GM18861 (cell line): ENCODE measurements around the gene SCO2.
"Not testable (repeated sequence)": the region's sequence is repeated elsewhere in the genome, so short reads cannot be mapped to it uniquely, and the experiment has no call there.

Source experiments
- ATAC-seq: cut with Tn5 transposase; IDR thresholded peaks from one replicate; pipeline ENCODE4 v1.9.1; 2021; ENCODE audit not compliant: unreplicated experiment

The SCO2 gene

DNA sequence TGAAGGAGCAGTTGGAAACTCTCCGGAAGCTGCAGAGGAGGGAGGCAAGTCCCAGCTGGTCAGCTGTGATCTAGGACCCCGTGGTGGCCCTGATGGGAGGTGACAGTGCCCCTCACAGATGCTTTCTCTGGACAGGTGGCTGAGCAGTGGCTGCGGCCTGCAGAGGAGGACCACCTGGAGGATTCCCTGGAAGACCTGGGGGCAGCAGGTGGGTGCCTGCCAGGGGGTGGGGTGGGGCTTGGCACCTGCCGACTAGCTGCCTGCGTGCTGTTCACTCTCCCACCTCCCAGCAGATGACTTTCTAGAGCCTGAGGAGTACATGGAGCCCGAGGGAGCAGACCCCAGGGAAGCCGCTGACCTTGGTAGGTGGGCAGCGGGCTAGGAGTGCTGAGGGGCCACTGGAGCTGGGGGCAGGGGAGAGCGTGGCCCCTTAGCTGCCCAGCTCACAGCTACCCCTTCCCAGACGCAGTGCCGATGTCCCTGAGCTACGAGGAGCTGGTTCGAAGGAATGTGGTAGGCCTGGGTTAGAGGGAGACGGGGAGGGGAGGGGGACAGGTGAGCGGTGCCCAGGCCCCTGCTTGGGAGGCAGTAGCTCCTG lies 3.1 kb downstream of the SCO2 start:
- no peak for ATAC-seq

DNA sequence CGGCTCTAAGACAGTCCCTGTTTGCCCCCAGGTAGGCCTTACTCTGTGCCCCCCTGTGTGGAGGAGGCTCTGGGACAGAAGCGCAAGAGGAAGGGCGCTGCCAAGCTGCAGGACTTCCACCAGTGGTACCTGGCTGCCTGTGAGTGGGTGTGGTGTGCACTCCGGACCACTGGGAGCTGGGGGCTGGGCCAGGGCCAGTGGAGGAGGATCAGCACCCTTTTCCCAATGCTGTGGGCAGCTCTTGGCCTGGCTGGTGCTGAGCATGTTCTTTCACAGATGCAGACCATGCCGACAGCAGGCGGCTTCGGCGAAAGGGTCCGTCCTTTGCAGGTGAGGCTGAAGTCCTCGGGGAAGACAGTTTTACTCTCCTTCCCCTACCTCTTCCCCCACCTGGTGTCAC lies 3.7 kb downstream of the SCO2 start:
- no peak for ATAC-seq

DNA sequence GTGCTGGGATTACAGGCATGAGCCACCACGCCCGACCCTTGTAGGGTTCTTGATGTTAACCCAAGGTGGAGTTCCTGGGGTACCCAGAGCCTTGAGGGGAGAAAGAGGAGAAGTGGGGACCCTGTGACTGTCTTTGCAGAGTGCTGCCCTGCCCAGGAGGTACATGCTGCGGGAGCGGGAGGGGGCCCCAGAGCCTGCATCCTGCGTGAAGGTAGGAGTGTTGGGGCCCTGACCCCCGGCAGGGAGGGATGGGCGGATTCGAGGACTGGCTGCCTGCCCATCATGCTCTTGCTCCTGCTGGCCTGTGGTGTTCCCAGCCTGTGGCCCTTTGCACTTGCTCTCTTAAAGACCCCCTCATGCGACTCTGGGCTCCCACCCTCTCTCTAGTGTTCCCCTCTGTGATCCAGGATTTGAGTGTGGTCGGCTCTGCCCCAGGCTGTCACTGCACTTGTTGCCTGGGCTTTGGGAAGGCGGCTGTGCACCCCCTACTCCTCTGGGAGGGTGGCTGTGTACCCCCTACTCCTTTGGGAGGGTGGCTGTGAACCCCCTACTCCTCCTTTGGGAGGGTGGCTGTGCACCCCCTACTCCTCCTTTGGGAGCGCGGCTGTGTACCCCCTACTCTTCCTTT lies 4.5 kb downstream of the SCO2 start:
- no peak for ATAC-seq

DNA sequence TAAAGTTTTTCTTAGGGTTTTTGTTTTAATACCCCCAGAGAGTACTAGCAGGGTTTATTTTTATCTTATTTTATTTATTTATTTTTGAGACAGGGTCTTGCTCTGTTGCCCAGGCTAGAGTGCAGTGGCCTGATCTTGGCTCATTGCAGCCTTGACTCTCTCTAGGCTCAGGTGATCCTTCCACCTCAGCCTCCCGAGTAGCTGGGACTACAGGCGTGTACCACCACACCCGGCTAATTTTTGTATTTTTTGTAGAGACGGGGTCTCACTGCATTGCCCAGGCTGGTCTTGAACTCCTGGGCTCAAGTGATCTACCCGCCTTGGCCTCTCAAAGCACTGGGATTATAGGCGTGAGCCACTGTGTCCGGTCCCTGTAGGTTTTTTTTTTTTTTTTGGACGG lies 5.2 kb downstream of the SCO2 start:
- ATAC-seq, result not testable (repeated sequence)

DNA sequence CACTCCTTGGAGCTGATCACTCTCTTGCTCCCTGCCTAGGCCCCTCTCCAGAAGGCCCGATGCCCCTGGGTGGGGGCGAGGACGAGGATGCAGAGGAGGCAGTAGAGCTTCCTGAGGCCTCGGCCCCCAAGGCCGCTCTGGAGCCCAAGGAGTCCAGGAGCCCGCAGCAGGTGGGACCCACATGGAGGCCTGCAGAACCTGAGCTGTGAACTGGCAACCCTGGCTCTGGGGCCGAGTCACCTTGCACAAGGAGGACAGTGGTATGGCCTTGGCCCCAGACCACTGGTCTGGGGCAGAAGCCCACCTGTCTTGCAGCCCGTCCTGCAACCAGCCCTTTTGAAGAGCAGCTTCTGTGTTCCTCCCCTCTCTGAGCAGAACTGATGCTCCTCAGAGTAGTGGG lies 6.2 kb downstream of the SCO2 start:
- ATAC-seq, result no peak

DNA sequence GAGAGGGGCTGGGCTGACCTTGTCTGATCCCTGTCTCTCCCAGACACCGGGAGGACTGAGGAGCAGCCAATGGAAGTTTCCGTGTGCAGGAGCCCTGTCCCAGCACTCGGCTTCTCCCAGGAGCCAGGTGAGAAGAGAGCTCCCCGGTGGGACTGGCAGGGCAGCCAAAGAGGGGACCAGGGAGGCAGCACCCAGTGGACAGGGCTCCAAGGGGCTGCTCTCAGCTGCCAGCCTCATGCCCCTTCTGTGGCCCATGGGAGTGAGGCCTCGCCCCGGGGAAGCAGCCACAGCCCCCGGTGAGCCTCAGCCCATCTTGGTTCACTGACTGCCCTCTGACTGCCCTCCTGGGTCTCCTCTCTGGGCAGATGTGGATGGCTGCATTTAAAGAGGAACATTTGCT lies 6.8 kb downstream of the SCO2 start:
- ATAC-seq, result no peak

DNA sequence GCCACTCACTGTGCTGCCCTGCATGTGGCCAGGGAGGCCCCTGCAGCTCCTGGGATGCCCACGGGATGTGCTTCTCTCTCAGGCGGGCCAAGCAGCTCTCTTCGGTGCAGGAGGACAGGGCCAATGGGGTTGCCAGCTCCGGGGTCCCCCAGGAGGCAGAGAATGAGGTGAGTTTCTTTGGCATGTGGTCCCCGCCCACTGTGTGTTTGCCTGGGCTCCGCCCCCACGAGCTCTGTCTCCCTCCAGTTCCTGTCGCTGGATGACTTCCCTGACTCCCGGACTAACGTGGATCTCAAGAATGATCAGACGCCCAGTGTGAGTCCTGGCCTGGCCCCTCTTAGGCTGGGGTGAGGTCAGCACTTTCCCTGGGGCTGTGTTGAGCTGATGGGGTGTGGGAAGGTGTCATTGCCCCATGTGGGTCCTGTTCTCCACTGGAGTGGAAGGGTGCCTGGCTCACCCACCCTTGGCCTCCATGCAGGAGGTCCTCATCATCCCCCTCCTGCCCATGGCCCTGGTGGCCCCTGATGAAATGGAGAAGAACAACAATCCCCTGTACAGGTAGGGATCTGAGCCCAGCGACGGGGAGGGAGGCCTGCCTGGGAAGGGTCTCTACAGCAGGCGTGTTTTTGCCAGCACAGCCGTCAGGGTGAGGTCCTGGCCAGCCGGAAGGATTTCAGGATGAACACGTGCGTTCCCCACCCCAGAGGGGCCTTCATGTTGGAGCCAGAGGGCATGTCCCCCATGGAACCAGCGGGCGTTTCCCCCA lies 7.7 kb downstream of the SCO2 start:
- ATAC-seq, result no peak

DNA sequence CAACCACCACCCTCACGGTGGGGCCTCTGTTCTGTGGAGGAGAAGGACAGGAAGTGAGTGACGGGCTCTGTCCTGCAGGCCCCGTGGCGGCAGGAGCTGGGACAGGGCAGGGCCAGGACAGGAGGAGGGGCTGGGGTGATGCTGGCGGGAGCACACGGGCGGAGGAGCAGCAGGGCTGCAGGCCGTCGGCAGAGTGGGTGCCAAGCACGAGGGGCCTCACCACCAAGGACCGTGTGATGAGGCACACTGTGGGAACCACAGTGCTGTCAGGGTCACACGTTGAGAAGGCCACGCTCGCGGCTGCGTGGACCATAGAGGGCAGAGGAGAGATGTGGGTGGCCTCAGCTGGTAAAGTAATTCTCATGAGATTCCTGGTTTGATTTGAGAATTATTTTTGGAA lies 8.5 kb downstream of the SCO2 start:
- no peak for ATAC-seq

DNA sequence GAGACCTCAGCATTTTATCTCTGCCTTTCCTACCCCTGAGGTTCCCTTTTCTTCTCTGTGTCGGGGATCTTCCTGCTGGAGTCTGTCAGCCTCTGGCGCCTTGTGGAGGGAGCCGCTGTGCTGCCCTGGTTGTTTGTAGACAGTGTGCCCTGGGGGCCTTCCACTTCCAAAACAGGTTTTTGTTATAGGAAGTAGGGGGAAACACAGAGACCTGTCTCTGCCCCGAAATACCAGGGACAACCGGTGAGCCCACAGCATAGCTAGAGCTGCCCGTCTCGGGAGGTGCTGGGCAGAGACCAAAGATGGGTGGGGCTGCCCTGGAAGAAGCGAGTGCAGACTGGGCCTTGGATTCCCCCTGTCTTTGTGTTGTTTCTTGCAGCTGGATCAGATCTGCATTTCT lies 9.3 kb downstream of the SCO2 start:
- no peak for ATAC-seq

DNA sequence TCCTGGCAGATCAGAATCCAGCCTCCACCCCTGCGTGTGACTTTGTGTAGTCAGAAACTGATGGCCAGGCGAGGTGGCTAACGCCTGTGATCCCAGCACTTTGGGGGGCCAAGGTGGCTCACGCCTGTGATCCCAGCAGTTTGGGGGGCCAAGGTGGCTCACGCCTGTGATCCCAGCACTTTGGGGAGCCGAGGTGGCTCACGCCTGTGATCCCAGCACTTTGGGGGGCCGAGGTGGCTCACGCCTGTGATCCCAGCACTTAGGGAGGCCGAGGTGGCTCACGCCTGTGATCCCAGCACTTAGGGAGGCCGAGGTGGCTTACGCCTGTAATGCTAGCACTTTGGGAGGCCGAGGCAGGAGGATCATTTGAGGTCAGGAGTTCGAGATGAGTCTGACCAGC lies 12.2 kb downstream of the SCO2 start:
- ATAC-seq, result no peak

DNA sequence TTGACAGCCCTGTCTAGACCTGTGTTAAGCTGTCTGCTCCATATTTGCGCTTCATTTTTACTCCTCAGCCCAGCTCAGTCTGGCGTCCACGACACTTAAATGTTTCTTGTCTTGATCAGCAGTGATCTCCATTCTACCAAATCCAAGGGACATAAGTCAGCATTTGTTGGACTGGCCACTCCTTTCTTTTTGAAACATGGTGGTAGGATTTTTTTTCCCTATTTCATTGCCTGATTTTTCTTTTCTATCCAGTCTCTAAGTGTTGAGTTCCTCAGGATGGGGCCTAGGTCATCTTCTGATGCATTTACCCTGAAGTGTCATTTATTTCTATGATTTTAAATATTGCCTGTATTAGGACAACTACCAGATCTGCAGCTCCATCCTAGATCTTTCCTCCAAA lies 16.5 kb downstream of the SCO2 start:
- ATAC-seq, result no peak

DNA sequence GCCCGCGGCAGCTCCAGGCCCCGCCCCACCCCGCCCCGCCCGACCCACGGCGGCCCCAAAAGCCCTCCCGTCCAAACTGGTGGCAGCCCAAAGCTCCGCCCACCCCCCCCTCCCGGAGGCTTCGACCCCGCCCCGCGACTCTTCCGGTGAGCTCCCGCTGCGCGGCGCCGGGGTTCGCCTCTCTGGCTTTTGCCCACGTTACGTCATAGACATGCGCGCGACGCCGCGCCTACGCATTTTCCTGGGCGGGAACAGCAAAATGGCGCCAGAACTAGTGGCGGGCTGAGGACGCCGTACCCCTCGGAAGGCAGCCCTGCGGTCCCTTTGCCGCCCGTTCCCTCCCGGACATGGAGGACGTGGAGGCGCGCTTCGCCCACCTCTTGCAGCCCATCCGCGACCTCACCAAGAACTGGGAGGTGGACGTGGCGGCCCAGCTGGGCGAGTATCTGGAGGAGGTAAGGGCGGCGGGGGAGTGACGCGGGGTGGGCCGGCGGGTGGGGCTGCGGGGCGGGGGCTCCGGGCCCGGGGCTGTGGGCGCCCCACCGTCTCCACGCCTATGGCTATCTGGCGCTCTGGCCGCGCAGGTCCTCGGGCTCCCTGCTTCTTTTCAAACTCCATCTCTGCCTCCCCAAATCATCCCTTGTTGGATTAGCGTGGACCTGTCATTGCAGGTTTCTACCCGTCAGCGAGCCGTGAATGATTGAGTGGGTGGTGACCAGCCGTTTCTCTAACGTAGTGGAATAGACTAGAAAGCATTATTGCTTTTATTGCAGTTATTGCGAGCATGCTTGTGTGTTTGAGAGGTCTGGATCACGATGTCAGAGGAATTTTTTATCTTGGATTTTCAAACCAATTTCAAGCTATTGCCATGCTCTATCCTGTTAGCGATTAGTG lies 17.2 kb downstream of the SCO2 start, which contains the start of gene NCAPH2:
NCAPH2 (plus strand) TSS at position 234 of the 894 bp plus-strand sequence; CDS start at position 348, 114 bp downstream.
- ATAC-seq, result peak; percentile 68

DNA sequence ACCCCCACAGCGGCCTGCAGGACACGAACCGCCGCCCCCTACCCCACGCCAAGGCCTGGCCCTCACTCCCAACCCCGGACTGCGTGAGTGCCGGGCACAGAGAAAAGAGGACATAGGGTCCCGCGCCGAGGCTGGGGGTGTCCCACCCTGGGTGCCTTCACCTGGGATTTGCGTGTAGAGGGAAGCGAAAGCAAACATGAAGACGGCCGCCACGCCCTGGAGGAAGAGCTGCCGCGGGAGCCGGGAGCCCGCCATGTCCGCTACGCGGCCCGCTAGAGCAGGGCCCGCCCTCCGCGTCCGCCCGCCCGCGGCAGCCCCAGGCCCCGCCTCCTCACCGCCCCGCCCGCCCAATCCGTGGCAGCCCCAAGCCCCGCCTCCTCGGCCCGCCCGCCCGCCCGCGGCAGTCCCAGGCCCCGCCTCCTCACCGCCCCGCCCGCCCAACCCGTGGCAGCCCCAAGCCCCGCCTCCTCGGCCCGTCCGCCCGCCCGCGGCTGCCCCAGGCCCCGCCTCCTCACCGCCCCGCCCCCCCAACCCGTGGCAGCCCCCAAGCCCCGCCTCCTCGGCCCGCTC lies 17.9 kb downstream of the SCO2 start, which contains the start of gene LMF2:
LMF2 (minus strand) TSS at position 282 of the 570 bp plus-strand sequence; CDS start at position 255, 27 bp downstream.
- no peak for ATAC-seq

DNA sequence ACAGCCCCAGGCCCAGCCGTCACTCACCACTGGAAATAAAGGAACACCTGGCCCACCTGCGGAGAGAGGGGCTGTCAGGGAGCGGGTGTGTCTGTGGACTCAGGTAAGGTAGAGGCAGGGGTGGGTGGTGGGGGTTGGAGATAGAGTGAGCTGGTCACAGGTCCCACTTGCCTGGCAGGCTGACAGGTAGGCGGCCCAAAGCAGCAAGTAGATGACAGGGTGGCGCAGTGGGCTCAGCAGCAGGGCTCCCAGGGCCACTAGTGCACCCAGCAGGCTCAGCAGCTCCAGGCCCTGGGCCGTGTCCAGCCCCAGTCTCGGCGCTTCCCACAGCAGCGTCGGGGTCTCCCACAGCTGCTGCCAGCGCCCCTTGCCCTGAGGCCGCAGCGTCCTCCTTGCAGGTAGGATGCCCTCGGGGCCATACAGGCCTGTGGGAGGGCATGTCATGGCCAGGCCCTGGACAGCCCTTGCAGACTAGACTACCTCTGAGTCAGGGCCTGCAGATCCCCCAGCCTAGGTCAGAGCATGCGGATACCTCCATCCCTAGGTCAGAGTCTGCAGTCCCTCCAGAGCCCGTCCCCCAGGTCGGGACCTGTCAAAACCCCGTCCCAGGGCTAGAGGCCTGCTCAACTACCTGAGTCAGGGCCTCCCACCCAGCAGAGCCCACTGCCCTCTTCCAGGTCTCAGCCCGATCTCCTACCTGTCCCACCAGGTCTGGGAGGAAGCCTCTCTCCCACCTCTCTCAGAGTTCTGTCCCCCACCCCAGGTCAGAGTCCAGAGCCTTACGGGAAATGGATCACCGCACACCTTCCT lies 18.6 kb downstream of the SCO2 start:
- no peak for ATAC-seq

DNA sequence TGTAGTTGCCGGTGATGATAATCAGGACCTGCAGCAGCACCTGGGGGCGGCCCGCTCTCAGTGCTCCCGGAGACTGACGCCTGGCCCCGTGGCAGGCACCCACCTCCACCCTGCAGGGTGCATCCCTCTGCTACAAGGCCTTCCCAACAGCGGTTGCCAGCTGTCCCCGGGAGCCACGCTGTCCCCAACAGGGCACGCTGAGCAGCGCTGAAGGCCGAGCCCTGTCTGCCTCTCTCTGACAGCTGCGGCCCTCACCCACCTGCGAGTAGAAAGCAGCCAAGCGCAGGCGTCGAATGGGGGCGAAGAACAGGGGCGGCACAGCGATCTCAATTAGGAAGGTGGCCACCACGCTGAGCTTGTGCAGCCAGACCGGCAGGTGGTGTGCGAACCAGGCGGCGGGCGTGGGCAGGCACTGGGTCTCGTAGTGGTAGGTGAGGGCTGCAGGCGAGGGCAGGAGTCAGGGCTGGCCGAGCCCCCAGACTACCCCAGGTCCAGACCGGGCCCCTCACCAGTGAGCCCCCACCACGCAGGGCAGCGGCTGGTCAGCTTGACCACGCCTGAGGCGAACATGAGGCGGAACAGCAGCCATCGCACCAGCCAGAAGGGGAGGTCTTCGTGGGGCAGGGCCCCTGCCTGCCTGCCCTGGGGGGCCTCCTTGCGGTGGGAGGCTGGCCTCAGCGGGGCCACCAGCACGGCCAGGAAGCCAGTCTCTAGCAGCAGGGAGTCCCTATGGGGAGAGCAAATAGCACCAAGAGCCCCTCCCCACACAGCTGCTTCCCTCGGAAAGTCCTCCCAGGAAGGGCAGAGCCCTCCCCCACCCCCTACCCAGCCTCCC lies 19.4 kb downstream of the SCO2 start:
- ATAC-seq, result no peak

DNA sequence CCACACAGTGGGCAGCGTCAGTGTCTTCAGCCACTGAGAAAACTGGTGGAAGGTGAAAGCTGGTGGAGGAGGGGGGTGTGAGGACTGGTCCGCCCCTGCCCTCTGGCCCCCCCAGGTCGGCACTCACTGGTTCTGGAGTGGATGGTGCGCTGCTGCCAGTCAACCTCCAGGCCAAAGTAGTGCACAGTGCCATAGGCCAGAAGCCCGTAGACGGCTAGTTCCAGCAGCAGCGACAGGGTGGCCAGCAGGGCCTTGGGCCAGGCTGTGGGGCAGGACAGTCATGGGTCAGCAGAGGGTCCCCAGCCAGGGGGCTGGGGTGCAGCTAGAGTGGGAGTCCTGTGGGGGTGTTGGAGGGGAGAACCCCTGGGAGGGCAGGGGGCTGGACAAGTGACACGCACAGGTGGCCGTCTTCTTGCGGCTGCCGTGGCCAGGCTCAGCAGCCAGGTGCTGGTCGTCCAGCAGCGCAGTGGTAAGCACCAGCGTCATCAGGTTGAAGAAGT lies 20.1 kb downstream of the SCO2 start:
- ATAC-seq, result no peak

DNA sequence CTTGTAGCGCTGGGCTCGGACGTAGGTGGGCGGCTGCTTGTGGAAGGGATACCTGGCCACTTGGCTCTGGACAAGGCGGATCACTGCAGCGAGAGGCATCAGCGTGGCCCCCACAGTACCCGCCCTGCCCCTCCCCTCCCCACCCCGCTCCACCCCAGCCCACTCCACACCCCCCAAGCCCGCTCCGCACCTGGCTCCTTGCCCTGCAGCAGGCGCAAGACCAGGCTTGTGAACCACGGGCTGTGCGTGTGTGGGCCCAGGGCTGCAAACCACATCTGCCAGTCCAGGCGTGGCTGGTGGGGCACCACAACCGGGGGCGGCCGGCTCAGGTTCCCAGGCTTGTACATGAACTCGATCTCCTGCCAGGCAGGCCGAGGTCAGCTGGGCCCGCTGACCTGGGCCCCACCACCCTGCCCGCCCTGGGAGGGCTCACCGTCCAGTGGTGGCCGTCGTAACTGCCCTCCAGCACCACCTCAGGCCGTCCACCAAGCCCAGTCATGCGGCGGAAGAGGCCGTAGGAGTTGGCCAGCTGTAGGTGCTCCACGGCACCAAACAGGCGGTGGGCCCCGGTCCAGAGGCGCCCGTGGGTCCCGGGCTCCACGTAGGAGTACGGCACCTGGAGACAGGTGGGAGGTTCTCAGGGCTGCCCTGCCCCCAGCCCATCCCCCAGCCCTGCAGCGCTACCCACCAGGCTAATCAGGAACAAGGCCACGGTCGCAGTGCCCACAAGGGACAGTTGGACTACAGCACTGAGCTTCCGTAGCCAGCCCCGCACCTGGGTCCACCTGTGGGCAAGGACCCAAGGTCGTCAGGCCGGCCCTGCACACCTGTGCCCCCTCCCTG lies 20.8 kb downstream of the SCO2 start:
- no peak for ATAC-seq
